Retinal pigment epithelial cell (primary cell): ENCODE measurements around the gene PRKN.

Experiments used
- DNase-seq: peaks from one replicate; pipeline ENCODE4 v3.0.0-alpha.2; 2010; ENCODE audit warnings: low read depth
- H3K4me3 ChIP-seq: 2 replicates; pipeline ENCODE4 v1.5.1; 2011; ENCODE audit warnings: mild to moderate bottlenecking, low read length, control low read depth, moderate library complexity
- TF ChIP-seq, protein P1 (sequence below): conservative IDR thresholded peaks from 2 replicates; pipeline ENCODE4 v1.5.1; 2011; ENCODE audit warnings: low read depth, low read length, control low read depth, inconsistent platforms

PRKN gene

DNA sequence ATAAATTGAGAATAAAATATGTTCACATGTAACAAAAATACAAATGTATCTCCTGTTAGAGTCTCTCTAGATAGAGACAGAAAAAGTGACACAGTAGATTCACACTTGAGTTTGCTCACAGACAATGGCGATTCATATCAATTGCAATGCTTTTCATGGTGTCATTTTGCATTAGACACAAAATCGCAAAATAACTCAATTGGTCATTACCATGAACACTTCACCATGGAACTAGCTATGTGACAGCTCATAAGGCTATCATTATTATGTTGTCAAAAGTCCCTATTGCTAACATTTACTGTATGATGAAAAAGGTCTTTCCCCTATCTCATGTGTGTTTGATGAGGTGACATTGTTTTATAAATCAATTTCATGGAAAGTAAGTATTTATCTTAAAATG, 1204.2 kb downstream of the PRKN start:
- TF ChIP-seq, protein P1, sequence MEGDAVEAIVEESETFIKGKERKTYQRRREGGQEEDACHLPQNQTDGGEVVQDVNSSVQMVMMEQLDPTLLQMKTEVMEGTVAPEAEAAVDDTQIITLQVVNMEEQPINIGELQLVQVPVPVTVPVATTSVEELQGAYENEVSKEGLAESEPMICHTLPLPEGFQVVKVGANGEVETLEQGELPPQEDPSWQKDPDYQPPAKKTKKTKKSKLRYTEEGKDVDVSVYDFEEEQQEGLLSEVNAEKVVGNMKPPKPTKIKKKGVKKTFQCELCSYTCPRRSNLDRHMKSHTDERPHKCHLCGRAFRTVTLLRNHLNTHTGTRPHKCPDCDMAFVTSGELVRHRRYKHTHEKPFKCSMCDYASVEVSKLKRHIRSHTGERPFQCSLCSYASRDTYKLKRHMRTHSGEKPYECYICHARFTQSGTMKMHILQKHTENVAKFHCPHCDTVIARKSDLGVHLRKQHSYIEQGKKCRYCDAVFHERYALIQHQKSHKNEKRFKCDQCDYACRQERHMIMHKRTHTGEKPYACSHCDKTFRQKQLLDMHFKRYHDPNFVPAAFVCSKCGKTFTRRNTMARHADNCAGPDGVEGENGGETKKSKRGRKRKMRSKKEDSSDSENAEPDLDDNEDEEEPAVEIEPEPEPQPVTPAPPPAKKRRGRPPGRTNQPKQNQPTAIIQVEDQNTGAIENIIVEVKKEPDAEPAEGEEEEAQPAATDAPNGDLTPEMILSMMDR, result no peak
- no peak overlapping the region for H3K4me3 ChIP-seq
- DNase-seq, result no peak

DNA sequence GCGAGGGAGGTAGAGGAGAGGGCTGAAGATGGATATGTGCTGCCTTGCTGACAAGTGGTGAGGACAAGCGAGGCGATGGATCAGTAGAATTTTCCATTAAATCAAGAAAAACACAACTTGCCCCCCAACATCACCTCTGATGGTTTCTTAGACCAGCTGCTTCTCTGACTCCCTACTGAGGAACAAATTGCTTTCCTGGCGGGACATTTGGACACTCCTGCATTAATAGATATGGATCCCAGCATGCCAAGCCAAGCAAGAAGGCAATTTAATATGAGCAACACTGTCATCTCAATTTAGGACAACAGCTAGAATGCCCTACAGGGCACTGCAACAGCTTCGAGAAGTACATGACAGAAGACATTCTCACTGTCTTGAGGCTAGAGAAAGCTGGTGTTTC, 1205.3 kb downstream of the PRKN start:
- no peak overlapping the region for H3K4me3 ChIP-seq
- TF ChIP-seq, protein P1, result no peak
- no peak for DNase-seq

DNA sequence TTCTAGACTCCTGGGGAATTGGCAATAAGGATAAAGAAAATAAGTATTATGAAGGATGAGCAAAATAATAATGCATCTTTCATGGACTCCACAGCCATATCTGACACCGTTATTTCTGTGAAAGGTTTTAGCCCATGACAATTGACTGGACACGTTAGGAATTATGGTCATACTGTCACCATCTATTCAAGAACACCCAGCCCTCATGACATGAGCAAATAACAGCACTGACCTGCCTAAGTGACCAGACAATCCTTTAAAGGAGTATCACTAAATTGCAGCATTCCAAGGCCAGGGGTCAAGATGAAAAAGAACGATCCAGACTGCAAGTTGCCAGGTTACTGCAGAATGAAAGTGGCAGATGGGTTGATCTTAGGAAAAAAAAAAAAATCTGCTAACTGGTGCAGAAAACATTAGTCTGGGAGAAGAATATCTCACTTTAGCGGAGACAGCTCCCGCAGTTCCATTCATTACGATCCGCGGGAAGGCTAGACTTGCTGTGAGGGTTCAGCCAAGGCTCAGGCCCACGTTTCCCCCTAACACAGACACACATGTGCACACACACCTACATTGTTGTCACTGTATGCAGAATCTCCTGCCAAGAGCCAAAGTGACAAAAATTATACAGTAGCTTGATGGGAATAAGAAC, 1216.0 kb downstream of the PRKN start:
- TF ChIP-seq, protein P1, result no peak
- no peak for DNase-seq
- no peak overlapping the region for H3K4me3 ChIP-seq

DNA sequence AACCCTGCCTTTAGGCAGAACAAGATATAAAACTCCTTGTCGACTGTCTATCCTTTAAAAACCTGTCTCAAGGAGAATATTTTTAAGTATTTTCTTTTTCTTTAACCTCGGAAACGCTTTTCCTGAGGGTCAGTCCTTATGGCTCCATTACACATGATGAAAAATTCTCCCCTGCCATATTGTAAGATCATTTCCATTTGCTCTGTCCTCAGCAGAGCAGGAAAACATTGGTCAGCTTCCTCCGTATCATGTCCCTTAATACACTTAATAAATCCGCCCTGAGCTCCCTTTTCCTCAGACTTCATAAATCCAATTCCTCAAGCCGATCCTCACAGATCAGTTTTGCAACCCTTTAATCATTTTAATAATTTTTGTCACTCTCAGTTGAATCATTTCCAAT, 1219.2 kb downstream of the PRKN start:
- no peak overlapping the region for H3K4me3 ChIP-seq
- TF ChIP-seq, protein P1, result no peak
- DNase-seq, result no peak

DNA sequence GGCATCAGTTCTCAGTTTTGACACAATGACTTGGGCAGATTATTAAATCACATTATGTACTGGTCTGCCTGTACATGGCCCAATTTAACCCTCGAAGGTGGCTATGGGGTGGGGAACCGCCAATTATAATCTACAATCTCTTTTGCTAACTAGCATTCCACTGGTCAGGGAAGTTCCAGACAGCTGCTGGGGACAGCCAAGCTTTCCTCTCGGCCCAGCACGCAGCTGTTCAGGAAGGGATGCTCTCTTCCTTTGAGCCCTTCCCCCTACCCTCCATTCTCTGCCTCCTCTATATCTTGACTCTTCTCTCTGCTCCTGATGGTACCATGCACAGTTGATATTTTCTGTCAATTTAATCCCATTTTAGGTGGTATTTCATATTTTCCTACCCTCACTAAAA, 1220.2 kb downstream of the PRKN start:
- no peak for DNase-seq
- H3K4me3 ChIP-seq, result no peak overlapping the region
- TF ChIP-seq, protein P1, result no peak

DNA sequence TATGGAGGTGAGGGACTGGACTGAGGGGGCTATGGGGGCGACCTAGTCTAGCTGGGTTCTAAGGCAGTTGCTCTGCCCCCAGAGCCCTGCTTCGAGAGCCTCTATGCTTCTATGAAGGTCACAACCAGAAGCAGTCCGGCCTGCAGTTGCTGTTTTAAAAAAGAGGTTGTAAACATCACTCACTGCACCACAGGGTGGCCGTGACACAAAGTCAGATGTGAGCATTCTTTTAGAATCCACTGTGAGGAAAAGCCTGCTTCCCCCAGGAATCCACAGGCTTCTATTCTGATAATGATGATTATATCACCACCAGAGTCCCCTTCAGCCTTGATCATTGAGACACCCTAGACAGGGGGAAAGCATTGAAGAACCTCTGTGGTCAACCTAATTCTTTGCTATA, 1224.0 kb downstream of the PRKN start:
- TF ChIP-seq, protein P1, result no peak

DNA sequence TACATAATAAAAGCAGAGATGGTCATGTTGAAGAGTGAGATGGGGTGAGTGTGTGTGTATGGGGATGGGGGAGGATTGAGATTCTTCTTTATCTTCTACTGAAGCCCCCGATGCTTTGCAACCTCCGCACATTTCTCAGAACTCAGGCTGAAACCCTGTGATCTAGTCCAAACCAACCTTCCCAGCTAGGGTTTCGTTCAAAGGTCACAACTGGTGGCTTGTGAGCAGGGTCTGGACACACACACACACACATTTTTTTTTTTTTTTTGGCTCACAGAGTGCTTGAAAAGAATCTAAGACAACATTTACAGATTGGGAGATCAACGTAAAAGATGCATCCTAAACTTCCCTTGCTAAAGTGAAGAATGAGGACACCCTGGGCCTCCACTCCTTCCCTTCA, 1228.7 kb downstream of the PRKN start:
- TF ChIP-seq, protein P1, result no peak
- no peak for DNase-seq

More for the DNA sequence above, 1224.0 kb downstream of the PRKN start:
- no peak for DNase-seq
- no peak overlapping the region for H3K4me3 ChIP-seq

More for the DNA sequence above, 1228.7 kb downstream of the PRKN start:
- no peak overlapping the region for H3K4me3 ChIP-seq
